ENCODE measurements around the gene CAPS. TPM values are rescaled to one million over a fixed set of nuclear protein-coding genes. Genes with fewer than 3 reads are reported as not detected.
A peak's percentile ranks its signal among the peaks of the same experiment; 100 is the strongest.

Gene CAPS
- total and polyA plus RNA-seq, 2 experiments from 2014 or later = 15.5 to 17.8 TPM

DNA sequence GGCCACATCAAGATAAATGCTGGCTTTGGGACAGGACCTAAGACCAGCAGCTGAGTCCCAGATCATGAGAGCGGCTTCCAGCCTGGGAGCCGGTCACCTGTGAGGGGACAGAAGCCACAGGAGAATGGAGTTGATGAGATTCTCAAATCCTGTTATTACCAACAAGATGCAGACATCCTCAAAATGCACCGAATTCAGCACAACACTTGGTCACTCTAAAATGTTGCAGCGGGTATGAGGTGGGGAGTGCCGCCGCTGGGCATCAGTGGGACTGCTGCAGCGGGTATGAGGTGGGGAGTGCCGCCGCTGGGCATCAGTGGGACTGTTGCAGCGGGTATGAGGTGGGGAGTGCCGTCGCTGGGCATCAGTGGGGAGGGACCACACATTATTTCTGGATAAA lies 42.7 kb downstream of the CAPS start:
- peaks cover 95% of the 10 kb centered on the region for H3K79me2 ChIP-seq
- no peak overlapping the region for H2AFZ ChIP-seq
- no peaks in the 10 kb centered on the region for H3K27me3 ChIP-seq
- TF ChIP-seq EZH2 (IDR thresholded peaks at IDR 0.05; ENCODE audit: borderline replicate concordance) = no peak
- TF ChIP-seq EZH2phosphoT487 (IDR thresholded peaks at IDR 0.05; ENCODE audit: low read depth, severe bottlenecking, unreplicated experiment) = no peak
- TF ChIP-seq CTCF (IDR thresholded peaks at IDR 0.05; ENCODE audit: poor library complexity) = no peak
- peak overlapping the region; percentile 56 for H3K4me2 ChIP-seq
- no peaks in the 10 kb centered on the region for H3K36me3 ChIP-seq (replicated peaks; ENCODE audit: insufficient read depth, low read depth)
- no peak for DNase-seq (ENCODE audit: low spot score)
- H3K4me1 ChIP-seq (ENCODE audit: insufficient read depth) = peaks cover 92% of the 10 kb centered on the region
- no peaks in the 10 kb centered on the region for H3K9me3 ChIP-seq (ENCODE audit: low read depth)
- WGBS (ENCODE audit: low lambda C conversion rate, missing lambda C conversion rate) = 85% methylated on average over 11 of the region's 12 CpGs
- peak overlapping the region; percentile 82 for H3K27ac ChIP-seq
- no peak overlapping the region for H3K4me3 ChIP-seq
- no peaks in the 10 kb centered on the region for H3K9me2 ChIP-seq (replicated peaks; ENCODE audit: insufficient read depth)
- peaks cover 83% of the 10 kb centered on the region for H4K20me1 ChIP-seq (ENCODE audit: insufficient read depth, poor library complexity, severe bottlenecking)

DNA sequence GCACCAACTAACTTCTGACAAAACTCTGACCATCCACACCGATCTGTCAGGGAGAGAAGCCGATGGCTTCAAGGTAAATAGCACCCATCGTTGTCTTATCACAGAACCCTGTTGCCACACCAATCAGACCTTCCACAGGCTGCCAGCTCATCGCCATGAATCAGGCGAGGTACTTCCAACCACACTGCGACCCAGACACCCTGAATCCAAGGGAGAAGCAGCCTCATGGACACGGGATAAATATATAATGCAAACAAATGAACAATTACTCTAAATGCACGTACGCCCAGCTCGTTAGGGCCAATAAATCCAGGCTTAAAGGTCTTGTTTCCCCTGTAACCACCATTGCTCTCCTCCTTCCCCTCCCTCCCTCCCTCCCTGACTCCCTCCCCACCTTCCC lies 43.1 kb downstream of the CAPS start:
- DNase-seq (ENCODE audit: low spot score) = peak; percentile 53
- 49% methylated on average over 10 of the region's 10 CpGs for WGBS (ENCODE audit: low lambda C conversion rate, missing lambda C conversion rate)
- H3K4me1 ChIP-seq (ENCODE audit: insufficient read depth) = peaks cover 95% of the 10 kb centered on the region

DNA sequence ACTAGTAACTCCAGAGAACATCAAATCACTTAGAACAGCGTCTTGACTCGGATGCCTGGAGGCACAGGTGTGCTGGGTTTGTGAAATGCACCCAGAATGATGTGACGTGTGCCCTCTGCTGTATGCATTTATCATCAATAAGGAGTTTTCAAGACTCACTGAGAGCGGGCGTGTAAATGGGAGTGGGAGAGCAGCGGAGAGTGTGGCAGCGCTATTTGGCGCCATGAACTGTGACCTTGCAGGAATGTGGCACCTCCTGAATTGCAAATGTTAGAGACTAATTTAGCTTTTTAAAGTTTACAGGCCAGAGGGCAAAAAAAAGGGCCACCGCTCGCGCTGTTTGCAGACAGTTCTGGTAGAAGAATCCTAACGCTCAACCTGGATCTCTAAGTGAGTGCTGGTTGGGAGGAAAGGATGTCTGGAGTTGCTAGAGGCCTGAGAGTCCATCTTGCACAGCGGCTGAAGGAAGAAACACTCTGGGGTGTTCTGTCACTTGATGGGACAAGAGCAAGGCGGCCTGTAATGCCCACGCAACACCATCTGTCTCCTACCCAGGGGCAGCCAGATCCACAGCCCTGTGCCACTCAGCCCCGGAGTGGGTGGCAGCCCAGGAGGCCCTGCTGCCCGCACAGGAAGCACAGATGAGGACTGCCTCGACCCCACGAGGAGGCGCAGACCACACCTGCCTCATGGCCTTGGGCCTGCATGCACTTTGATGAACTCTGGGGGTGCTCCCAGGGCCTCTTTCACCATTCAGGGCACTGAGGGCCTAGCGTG lies 44.2 kb downstream of the CAPS start:
- Histone ChIP-seq H3K9me3 (ENCODE audit: low read depth) (no peaks in the 10 kb centered on the region), H3K27me3 (no peaks in the 10 kb centered on the region)
- WGBS (ENCODE audit: low lambda C conversion rate, missing lambda C conversion rate) = 70% methylated on average over 21 of the region's 21 CpGs

More for the DNA sequence above, 43.1 kb downstream of the CAPS start:
- Histone ChIP-seq H3K27me3 (no peaks in the 10 kb centered on the region), H3K9me3 (ENCODE audit: low read depth) (no peaks in the 10 kb centered on the region), H2AFZ (no peak overlapping the region), H3K4me2 (peak overlapping the region; percentile 56), H3K79me2 (peaks cover 91% of the 10 kb centered on the region), H3K9me2 (replicated peaks; ENCODE audit: insufficient read depth) (no peaks in the 10 kb centered on the region), H4K20me1 (ENCODE audit: insufficient read depth, poor library complexity, severe bottlenecking) (peaks cover 79% of the 10 kb centered on the region), H3K4me3 (no peak overlapping the region), H3K36me3 (replicated peaks; ENCODE audit: insufficient read depth, low read depth) (no peaks in the 10 kb centered on the region), H3K27ac (peak overlapping the region; percentile 82)
- TF ChIP-seq EZH2phosphoT487 (IDR thresholded peaks at IDR 0.05; ENCODE audit: low read depth, severe bottlenecking, unreplicated experiment) (no peak), EZH2 (IDR thresholded peaks at IDR 0.05; ENCODE audit: borderline replicate concordance) (no peak), CTCF (IDR thresholded peaks at IDR 0.05; ENCODE audit: poor library complexity) (no peak)

More for the DNA sequence above, 44.2 kb downstream of the CAPS start:
- no peak overlapping the region for H3K4me3 ChIP-seq
- H3K9me2 ChIP-seq (replicated peaks; ENCODE audit: insufficient read depth) = no peaks in the 10 kb centered on the region
- H3K79me2 ChIP-seq = peaks cover 91% of the 10 kb centered on the region
- H3K36me3 ChIP-seq (replicated peaks; ENCODE audit: insufficient read depth, low read depth) = no peaks in the 10 kb centered on the region
- peaks cover 95% of the 10 kb centered on the region for H3K4me1 ChIP-seq (ENCODE audit: insufficient read depth)
- TF ChIP-seq EZH2phosphoT487 (IDR thresholded peaks at IDR 0.05; ENCODE audit: low read depth, severe bottlenecking, unreplicated experiment) = no peak
- TF ChIP-seq EZH2 (IDR thresholded peaks at IDR 0.05; ENCODE audit: borderline replicate concordance) = no peak
- peak; percentile 3 for TF ChIP-seq CTCF (IDR thresholded peaks at IDR 0.05; ENCODE audit: poor library complexity)
- peaks cover 72% of the 10 kb centered on the region for H4K20me1 ChIP-seq (ENCODE audit: insufficient read depth, poor library complexity, severe bottlenecking)
- H2AFZ ChIP-seq = no peak overlapping the region
- peak overlapping the region; percentile 82 for H3K27ac ChIP-seq
- no peak for DNase-seq (ENCODE audit: low spot score)
- peak overlapping the region; percentile 56 for H3K4me2 ChIP-seq

All from hepatocyte (in vitro differentiated cells).